T-helper 2 cell treated with Interferon-gamma antibody and Interleukin-4, amounts not matched to agents 5 μg/mL and 100 μg/mL, for 36 hours (primary cell): Measurements from ENCODE around the gene IRX2.

Experiments used
- DNase-seq: peaks from one replicate; pipeline ENCODE4 v3.0.0; 2021; ENCODE audit warnings: low spot score
- H3K27ac Mint-ChIP-seq: one replicate; pipeline ENCODE4 v1.8.0; 2021; ENCODE audit warnings: mild to moderate bottlenecking, mixed read lengths
- H3K27me3 Mint-ChIP-seq: one replicate; pipeline ENCODE4 v1.8.0; 2021; ENCODE audit warnings: low read depth, mixed read lengths
- H3K36me3 Mint-ChIP-seq: one replicate; pipeline ENCODE4 v1.8.0; 2021; ENCODE audit warnings: low read depth, mixed read lengths
- H3K4me1 Mint-ChIP-seq: one replicate; pipeline ENCODE4 v1.8.0; 2021; ENCODE audit warnings: low read depth, mixed read lengths
- H3K4me3 Mint-ChIP-seq: one replicate; pipeline ENCODE4 v1.8.0; 2022; ENCODE audit warnings: mild to moderate bottlenecking, moderate library complexity, mixed read lengths
- H3K9me3 Mint-ChIP-seq: one replicate; pipeline ENCODE4 v1.8.0; 2021; ENCODE audit warnings: mixed read lengths

Gene IRX2

GRCh38 chr5:2697041-2697440 lies 54.4 kb downstream of the IRX2 start:
- DNase-seq = no peak
- peaks cover 9% of the 10 kb centered on the region for H3K9me3 Mint-ChIP-seq
- no peaks in the 10 kb centered on the region for H3K36me3 Mint-ChIP-seq
- no peaks in the 10 kb centered on the region for H3K4me1 Mint-ChIP-seq
- H3K4me3 Mint-ChIP-seq = no peak overlapping the region
- no peak overlapping the region for H3K27ac Mint-ChIP-seq
- no peaks in the 10 kb centered on the region for H3K27me3 Mint-ChIP-seq
